ENCODE results near the gene LIN54.
"Not testable (repeated sequence)": the region's sequence is repeated elsewhere in the genome, so short reads cannot be mapped to it uniquely, and the experiment has no call there.

The LIN54 gene

GRCh38 chr4:83010522-83011318 is at the start of gene LIN54:
LIN54 (minus strand) TSS chr4:83010823; CDS start chr4:82984844, 25,979 bp downstream.
- peak; percentile 78 for DNase-seq (ENCODE audit: low read depth)

- DNase-seq (ENCODE audit: low read depth): peak; percentile 42
Observed at GRCh38 chr4:83054928-83055327, 44.3 kb upstream of the LIN54 start.

- not testable (repeated sequence) for DNase-seq (ENCODE audit: low read depth)
Observed at GRCh38 chr4:83048781-83049180, 38.2 kb upstream of the LIN54 start.

GRCh38 chr4:83046693-83047473 is 36.3 kb upstream of the LIN54 start:
- no peak for DNase-seq (ENCODE audit: low read depth)

GRCh38 chr4:83043801-83044407 is 33.3 kb upstream of the LIN54 start:
- peak; percentile 67 for DNase-seq (ENCODE audit: low read depth)

DNA sequence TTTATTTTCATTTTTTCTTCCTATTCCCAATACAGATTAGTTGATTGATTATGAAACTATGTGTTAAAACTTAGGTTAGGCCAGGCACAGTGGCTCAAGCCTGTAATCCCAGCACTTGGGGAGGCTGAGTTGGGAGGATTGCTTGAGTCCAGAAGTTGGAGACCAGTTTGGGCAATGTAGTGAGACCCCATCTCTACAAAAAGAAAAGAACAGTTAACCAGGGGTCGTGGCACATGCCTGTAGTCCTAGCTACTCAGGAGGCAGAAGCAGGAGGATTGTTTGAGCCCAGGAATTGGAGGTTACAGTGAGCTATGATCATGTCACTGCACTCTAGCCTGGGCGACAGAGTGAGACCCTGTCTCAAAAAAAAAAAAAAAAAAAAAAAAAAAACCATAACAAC is 32.5 kb upstream of the LIN54 start:
- not testable (repeated sequence) for DNase-seq (ENCODE audit: low read depth)

DNA sequence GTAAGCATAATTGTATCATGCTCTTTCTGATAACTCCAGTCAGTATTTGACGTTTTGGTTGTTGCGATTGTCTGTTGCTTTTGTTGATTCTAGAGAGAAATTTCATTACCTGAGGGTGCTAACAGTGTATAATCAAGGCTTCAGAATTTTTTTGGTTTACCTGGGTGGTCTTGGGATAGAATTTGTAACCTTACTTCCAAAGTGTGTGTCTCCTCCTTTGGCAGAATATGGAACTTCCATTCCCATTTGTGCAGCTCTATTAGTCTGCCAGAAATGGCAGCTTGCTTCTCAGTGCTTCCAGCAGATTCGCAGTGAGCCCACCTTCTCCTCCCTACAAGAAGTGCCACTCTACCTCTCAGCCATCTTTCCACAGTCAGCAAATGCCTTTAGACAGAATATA is 29.6 kb upstream of the LIN54 start:
- peak; percentile 3 for DNase-seq (ENCODE audit: low read depth)

- DNase-seq (ENCODE audit: low read depth): no peak
Observed at GRCh38 chr4:83036991-83037665, 26.5 kb upstream of the LIN54 start.

GRCh38 chr4:83034630-83035494 is 24.2 kb upstream of the LIN54 start, which contains the start of gene COPS4:
COPS4 (plus strand) TSS chr4:83035183; CDS start chr4:83035225, 42 bp downstream.
- peak; percentile 99 for DNase-seq (ENCODE audit: low read depth)

- DNase-seq (ENCODE audit: low read depth): no peak
Observed at GRCh38 chr4:83029688-83030087, 19.1 kb upstream of the LIN54 start.

DNA sequence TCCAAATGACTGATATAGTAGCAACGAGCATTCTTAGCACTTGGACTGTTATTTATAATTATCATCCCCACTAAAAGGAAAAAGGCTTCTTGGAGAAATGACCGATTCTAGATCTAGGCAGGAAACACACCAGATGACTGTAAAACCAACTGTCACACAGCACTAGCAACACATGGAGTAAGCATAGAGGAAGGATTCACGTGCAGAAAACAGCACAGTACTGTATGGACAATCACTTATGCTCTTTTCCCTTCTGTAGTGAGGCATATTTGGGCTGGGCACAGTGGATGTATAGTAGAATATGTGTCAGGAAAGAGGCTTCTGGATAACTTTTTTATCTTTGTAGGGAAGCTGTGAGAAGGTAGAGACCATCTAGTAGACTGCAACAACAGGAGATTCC is 18.4 kb upstream of the LIN54 start:
- DNase-seq (ENCODE audit: low read depth): no peak

DNA sequence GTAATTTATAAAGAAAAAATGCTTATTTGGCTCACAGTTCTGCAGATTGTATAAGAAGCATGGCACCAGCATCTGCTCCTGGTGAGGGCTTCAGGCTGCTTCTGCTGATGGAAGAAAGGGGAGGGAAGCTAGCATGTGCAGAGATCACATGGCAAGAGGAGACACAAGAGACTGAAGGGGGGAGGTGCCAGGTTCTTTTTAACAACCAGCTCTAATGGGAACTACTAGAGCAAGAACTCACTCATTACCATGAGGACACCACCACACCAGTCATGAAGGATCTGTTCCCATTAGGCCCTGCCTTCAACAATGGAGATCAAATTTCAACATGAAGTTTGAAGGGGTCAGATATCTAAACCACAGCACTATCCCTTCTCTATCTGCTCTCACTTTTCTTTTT is 14.9 kb upstream of the LIN54 start:
- no peak for DNase-seq (ENCODE audit: low read depth)

DNA sequence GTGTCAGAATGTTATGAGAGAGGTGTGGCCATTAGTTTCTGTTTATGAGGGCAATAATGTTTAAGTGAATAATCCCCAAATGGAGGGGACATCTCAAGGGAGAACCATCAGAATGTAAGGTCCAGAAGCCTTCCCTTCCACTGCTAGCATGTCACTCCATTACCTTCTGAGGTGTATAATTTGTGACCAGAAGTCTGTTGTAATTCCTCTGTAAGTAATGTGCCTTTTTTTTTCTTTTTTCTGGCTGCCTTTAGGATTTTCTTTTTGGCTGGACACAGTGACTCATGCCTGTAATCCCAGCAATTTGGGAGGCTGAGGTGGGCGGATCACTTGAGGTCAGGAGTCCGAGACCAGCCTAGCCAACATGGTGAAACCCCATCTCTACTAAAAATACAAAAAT is 13.6 kb upstream of the LIN54 start:
- no peak for DNase-seq (ENCODE audit: low read depth)

DNA sequence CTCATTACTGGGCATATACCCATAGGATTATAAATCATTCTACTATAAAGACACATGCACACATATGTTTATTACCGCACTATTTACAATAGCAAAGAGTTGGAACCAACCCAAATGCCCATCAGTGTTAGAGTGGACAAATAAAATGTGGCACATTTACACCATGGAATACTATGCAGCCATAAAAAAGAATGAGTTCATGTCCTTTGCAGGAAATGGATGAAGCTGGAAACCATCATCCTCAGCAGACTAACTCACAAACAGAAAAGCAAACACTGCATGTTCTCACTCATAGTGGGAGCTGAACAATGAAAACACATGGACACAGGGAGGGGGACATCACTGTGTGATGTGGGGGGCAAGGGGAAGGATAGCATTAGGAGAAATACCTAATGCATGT is 13.0 kb upstream of the LIN54 start:
- not testable (repeated sequence) for DNase-seq (ENCODE audit: low read depth)

DNA sequence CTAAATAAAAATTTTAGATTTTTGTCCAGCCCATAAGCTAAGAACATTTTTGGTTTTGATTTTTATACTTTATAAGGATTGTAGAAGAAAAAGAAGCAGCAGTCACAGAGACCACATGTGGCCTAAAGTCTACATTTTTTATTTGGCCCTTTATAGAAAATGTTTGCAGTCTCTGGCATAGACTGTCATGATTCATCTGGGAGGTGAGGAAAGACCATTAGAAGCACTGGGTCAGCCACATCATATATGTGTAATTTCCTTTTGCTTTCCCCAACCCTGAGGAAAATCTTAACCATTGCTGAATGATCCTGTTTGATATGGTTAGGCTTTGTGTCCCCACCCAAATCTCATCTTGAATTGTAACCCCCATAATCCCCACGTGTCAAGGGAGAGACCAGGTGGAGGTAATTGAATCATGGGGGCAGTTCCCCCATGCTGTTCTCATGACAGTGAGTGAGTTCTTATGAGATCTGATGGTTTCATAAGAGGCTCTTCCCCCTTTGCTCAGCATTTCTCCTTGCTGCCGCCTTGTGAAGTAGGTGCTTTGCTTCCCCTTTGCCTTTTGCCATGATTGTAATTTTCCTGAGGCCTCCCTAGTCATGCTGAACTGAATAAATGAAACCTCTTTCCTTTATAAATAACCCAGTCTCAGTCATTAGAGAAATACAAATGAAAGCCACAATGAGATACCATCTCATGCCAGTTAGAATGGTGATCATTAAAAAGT is 12.3 kb upstream of the LIN54 start:
- DNase-seq (ENCODE audit: low read depth): peak; percentile 74

DNA sequence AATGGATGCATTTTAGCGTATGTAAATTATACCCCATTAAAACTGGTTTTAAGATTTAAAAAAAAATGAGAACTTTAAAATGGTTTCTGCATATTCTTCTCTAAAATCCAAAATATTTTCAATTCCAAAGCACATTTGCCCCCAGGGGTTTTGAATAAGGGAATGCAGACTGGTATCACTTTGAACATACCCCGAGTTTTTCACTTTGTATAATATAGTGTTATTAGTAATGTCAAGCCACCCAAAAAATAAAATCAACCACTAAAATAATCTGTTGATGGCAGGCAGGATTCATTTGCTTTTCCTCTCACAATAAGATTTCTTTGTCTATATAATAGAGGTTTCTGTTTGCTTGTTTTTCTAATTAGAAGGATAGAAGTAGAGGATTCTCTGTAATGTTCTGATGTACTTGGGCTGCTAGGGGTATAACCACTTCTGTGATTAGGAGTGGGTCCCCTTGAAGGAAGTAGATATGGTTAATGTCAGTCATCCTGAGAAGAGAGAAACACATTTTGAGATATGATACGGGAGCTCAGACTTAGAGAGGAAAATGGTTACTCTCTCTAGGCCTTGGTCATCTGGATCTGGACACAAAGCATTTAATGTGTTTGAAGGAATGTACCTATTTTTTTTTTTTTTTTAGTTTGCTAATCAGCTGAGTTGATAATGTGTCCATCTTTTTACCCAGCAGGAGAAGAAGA is 9.3 kb upstream of the LIN54 start:
- no peak for DNase-seq (ENCODE audit: low read depth)

- DNase-seq (ENCODE audit: low read depth): no peak
Observed at GRCh38 chr4:83013902-83014301, 3.3 kb upstream of the LIN54 start.

- peak; percentile 6 for DNase-seq (ENCODE audit: low read depth)
Observed at GRCh38 chr4:83013420-83013867, 2.8 kb upstream of the LIN54 start.

- peak; percentile 98 for DNase-seq (ENCODE audit: low read depth)
Observed at GRCh38 chr4:83012687-83013419, 2.2 kb upstream of the LIN54 start.

Data from ELR (cell line).